H1 (cell line): Measurements from ENCODE around the gene CNRIP1. TPM values are rescaled to one million over a fixed set of nuclear protein-coding genes. Genes with fewer than 3 reads are reported as not detected.

Experiments used
- JUND ChIP-seq: IDR thresholded peaks from 2 replicates; pipeline ENCODE4 v1.6.1; 2011; ENCODE audit warnings: mild to moderate bottlenecking, improper control_type of control experiment, low read length
- PHF8 ChIP-seq: fragments of 200-600 bp; sonication (generic); conservative IDR thresholded peaks from 2 replicates; pipeline ENCODE4 v1.7.1; 2012; ENCODE audit warnings: low read depth, mild to moderate bottlenecking, inconsistent platforms, low read length, moderate library complexity
- TAF1 ChIP-seq: IDR thresholded peaks from 2 replicates; pipeline ENCODE4 v1.6.1; 2011; ENCODE audit warnings: mild to moderate bottlenecking, low read depth, low read length
- polyA plus RNA-seq, 7 experiments: library from polyadenylated mRNA; depleted of rRNA in 3 of 7; stranded (reverse) in 5 of 7; unstranded in 2 of 7; fragments of >200 nt in 5 of 7; fragments of 200-250 nt in 2 of 7; gene quantifications; 1 replicate in 5 of 7; 2 replicates in 1 of 7; 4 replicates in 1 of 7; pipeline versions ENCODE4 v1.2.1 to v1.2.3, GENCODE V29; 2011 to 2013; ENCODE audit warnings: missing spikeins in 2 of 7, mixed read lengths in 2 of 7
- total RNA-seq: library from RNA; stranded (reverse); fragmentation: NEBNext Ultra II Directional; extraction: Animal tissue kit (Norgen Biotek cat#: 25700); gene quantifications from 2 replicates; pipeline ENCODE4 v1.2.1, GENCODE V29; 2021

Gene CNRIP1
- total and polyA plus RNA-seq, 2 of the 8 experiments (the other 6 are each of a cell fraction or from before 2014, with no cell fraction given): 4.6 to 7.0 TPM

GRCh38 chr2:68342470-68342869 lies 22.7 kb upstream of the CNRIP1 start (continued):
- TF ChIP-seq TAF1 (no peak), JUND (no peak), PHF8 (no peak)
